ENCODE measurements around the gene ZNF792. TPM values are rescaled to one million over a fixed set of nuclear protein-coding genes. Genes with fewer than 3 reads are reported as not detected.

The ZNF792 gene
- total and polyA plus RNA-seq, 4 experiments from 2014 or later: 10.1 to 34.7 (median 28.9) TPM

- H3K27ac Mint-ChIP-seq: peak overlapping the region in 6 of 7 donors; percentile 35 to 86 (median 50)
- H3K4me1 Mint-ChIP-seq: peaks cover 18 to 28% (median 24%) of the 10 kb centered on the region in 4 donors
- intact Hi-C loops (cut with micrococcal nuclease): loop anchor here (5.0 kb wide), 1 partner anchor 37 kb away; the partner anchor contains the start of gene ZNF30
- no peak for DNase-seq
- no peaks in the 10 kb centered on the region for H3K27me3 ChIP-seq (ENCODE audit: insufficient read depth, low read length)
- peak overlapping the region in 1 of 2 donors; percentile 62 for H3K4me3 ChIP-seq (ENCODE audit: low read length in 2 of 2)
- H3K4me3 Mint-ChIP-seq: peak overlapping the region; percentile 65 to 93 (median 77)
- peaks cover 4 to 66% (median 54%) of the 10 kb centered on the region in 8 donors for H3K9me3 Mint-ChIP-seq
- peaks cover 24 to 29% of the 10 kb centered on the region in 2 donors for H3K9me3 ChIP-seq (ENCODE audit: control insufficient read depth in 1 of 2, low read length in 2 of 2)
- peaks cover 18% of the 10 kb centered on the region for H3K4me1 ChIP-seq (ENCODE audit: insufficient read depth, low read length)
- ChIA-PET CTCF (ENCODE audit: partially characterized antibody) (interaction anchor here (0.9 to 4.0 kb wide), 3 partner anchors 8 to 49 kb away, joined by 3 to 24 read pairs (median 12); no protein-coding TSS in a partner anchor), POLR2A (ENCODE audit: partially characterized antibody) (interaction anchor here (1.7 to 2.3 kb wide), 2 partner anchors 39 to 45 kb away, joined by 4 to 7 read pairs; no protein-coding TSS in a partner anchor)
- H3K27ac ChIP-seq (ENCODE audit: low read depth, low read length): no peak overlapping the region
- peaks cover 44 to 50% of the 10 kb centered on the region in 2 donors for H3K36me3 Mint-ChIP-seq
- H3K36me3 ChIP-seq (ENCODE audit: insufficient read depth, low read length): peaks cover 26% of the 10 kb centered on the region
- H3K27me3 Mint-ChIP-seq: no peaks in the 10 kb centered on the region
Observed at GRCh38 chr19:34964598-34964997, 569 bp upstream of the ZNF792 start.

- POLR2A ChIA-PET (ENCODE audit: partially characterized antibody): interaction anchor here (0.5 to 3.4 kb wide), 15 partner anchors 10 to 306 kb away, joined by 3 to 34 read pairs (median 4); partner anchors contain the start of genes GRAMD1A, SCGB2B2, USF2 and ZNF30
- intact Hi-C loops (cut with micrococcal nuclease): loop anchor here (5.0 kb wide), 1 partner anchor 36 kb away; the partner anchor contains the start of gene ZNF30
- H3K36me3 ChIP-seq (ENCODE audit: insufficient read depth, low read length): peaks cover 43% of the 10 kb centered on the region
Observed at GRCh38 chr19:34962687-34963572, 1.1 kb downstream of the ZNF792 start.

GRCh38 chr19:34961775-34962686 lies 2.0 kb downstream of the ZNF792 start:
- H3K4me3 ChIP-seq (ENCODE audit: low read length in 2 of 2): peak overlapping the region; percentile 62 to 80
- H3K36me3 Mint-ChIP-seq: peaks cover 65 to 67% of the 10 kb centered on the region in 2 donors
- peak; percentile 41 to 59 (median 56) for DNase-seq
- intact Hi-C loops (cut with micrococcal nuclease): loop anchor here (5.0 kb wide), 1 partner anchor 35 kb away; the partner anchor contains the start of gene ZNF30
- peak overlapping the region; percentile 93 to 99 (median 97) for H3K4me3 Mint-ChIP-seq
- peaks cover 47 to 54% of the 10 kb centered on the region in 2 donors for H3K9me3 ChIP-seq (ENCODE audit: control insufficient read depth in 1 of 2, low read length in 2 of 2)
- H3K27ac ChIP-seq (ENCODE audit: low read depth, low read length): peak overlapping the region; percentile 49
- H3K4me1 Mint-ChIP-seq: peaks cover 18 to 28% (median 24%) of the 10 kb centered on the region in 4 donors
- H3K27me3 Mint-ChIP-seq: no peaks in the 10 kb centered on the region
- H3K27ac Mint-ChIP-seq: peak overlapping the region; percentile 88 to 97 (median 93)
- H3K36me3 ChIP-seq (ENCODE audit: insufficient read depth, low read length): peaks cover 51% of the 10 kb centered on the region
- H3K4me1 ChIP-seq (ENCODE audit: insufficient read depth, low read length): peaks cover 18% of the 10 kb centered on the region
- CTCF ChIA-PET (ENCODE audit: partially characterized antibody): interaction anchor here (0.7 to 4.0 kb wide), 5 partner anchors 11 to 122 kb away, joined by 3 to 24 read pairs (median 3); no protein-coding TSS in a partner anchor
- H3K27me3 ChIP-seq (ENCODE audit: insufficient read depth, low read length): no peaks in the 10 kb centered on the region
- POLR2A ChIA-PET (ENCODE audit: partially characterized antibody): interaction anchor here (1.1 to 3.4 kb wide), 10 partner anchors 12 to 67 kb away, joined by 3 to 34 read pairs (median 7); partner anchors contain the start of genes GRAMD1A and ZNF30
- H3K9me3 Mint-ChIP-seq: peaks cover 4 to 77% (median 69%) of the 10 kb centered on the region in 8 donors

More at GRCh38 chr19:34962687-34963572, 1.1 kb downstream of the ZNF792 start:
- no peak for DNase-seq
- no peaks in the 10 kb centered on the region for H3K27me3 ChIP-seq (ENCODE audit: insufficient read depth, low read length)
- peaks cover 18% of the 10 kb centered on the region for H3K4me1 ChIP-seq (ENCODE audit: insufficient read depth, low read length)
- no peaks in the 10 kb centered on the region for H3K27me3 Mint-ChIP-seq
- H3K27ac ChIP-seq (ENCODE audit: low read depth, low read length): peak overlapping the region; percentile 49
- peaks cover 18 to 28% (median 24%) of the 10 kb centered on the region in 4 donors for H3K4me1 Mint-ChIP-seq
- peaks cover 40 to 45% of the 10 kb centered on the region in 2 donors for H3K9me3 ChIP-seq (ENCODE audit: control insufficient read depth in 1 of 2, low read length in 2 of 2)
- peak overlapping the region; percentile 93 to 99 (median 97) for H3K4me3 Mint-ChIP-seq
- peak overlapping the region; percentile 62 to 80 for H3K4me3 ChIP-seq (ENCODE audit: low read length in 2 of 2)
- H3K36me3 Mint-ChIP-seq: peaks cover 60 to 62% of the 10 kb centered on the region in 2 donors
- peaks cover 4 to 75% (median 64%) of the 10 kb centered on the region in 8 donors for H3K9me3 Mint-ChIP-seq
- peak overlapping the region; percentile 88 to 97 (median 93) for H3K27ac Mint-ChIP-seq
- CTCF ChIA-PET (ENCODE audit: partially characterized antibody): interaction anchor here (0.8 to 4.0 kb wide), 5 partner anchors 10 to 83 kb away, joined by 3 to 24 read pairs (median 3); no protein-coding TSS in a partner anchor

GRCh38 chr19:34960940-34961679 lies 2.9 kb downstream of the ZNF792 start:
- Mint-ChIP-seq H3K4me1 (peaks cover 18 to 28% (median 24%) of the 10 kb centered on the region in 4 donors), H3K9me3 (peaks cover 4 to 82% (median 76%) of the 10 kb centered on the region in 8 donors), H3K36me3 (peaks cover 70 to 76% of the 10 kb centered on the region in 2 donors), H3K27me3 (no peaks in the 10 kb centered on the region), H3K27ac (peak overlapping the region in 4 of 7 donors; percentile 42 to 96 (median 88)), H3K4me3 (peak overlapping the region in 7 of 8 donors; percentile 61 to 99 (median 95))
- Histone ChIP-seq H3K36me3 (ENCODE audit: insufficient read depth, low read length) (peaks cover 54% of the 10 kb centered on the region), H3K4me3 (ENCODE audit: low read length in 2 of 2) (peak overlapping the region in 1 of 2 donors; percentile 62), H3K27me3 (ENCODE audit: insufficient read depth, low read length) (no peaks in the 10 kb centered on the region), H3K9me3 (ENCODE audit: control insufficient read depth in 1 of 2, low read length in 2 of 2) (peaks cover 52 to 63% of the 10 kb centered on the region in 2 donors), H3K4me1 (ENCODE audit: insufficient read depth, low read length) (peaks cover 18% of the 10 kb centered on the region), H3K27ac (ENCODE audit: low read depth, low read length) (no peak overlapping the region)
- no peak for DNase-seq
- intact Hi-C loops (cut with micrococcal nuclease): loop anchor here (5.0 kb wide), 1 partner anchor 34 kb away; the partner anchor contains the start of gene ZNF30
- ChIA-PET CTCF (ENCODE audit: partially characterized antibody) (interaction anchor here (0.7 to 1.1 kb wide), 2 partner anchors 12 to 121 kb away, joined by 3 read pairs; no protein-coding TSS in a partner anchor), POLR2A (ENCODE audit: partially characterized antibody) (interaction anchor here (0.6 to 3.4 kb wide), 5 partner anchors 11 to 205 kb away, joined by 3 to 34 read pairs (median 7); partner anchors contain the start of gene ZNF30)

GRCh38 chr19:34960103-34960805 lies 3.8 kb downstream of the ZNF792 start:
- H3K4me1 ChIP-seq (ENCODE audit: insufficient read depth, low read length): peaks cover 18% of the 10 kb centered on the region
- H3K9me3 Mint-ChIP-seq: peaks cover 4 to 82% (median 79%) of the 10 kb centered on the region in 8 donors
- peaks cover 54% of the 10 kb centered on the region for H3K36me3 ChIP-seq (ENCODE audit: insufficient read depth, low read length)
- H3K4me1 Mint-ChIP-seq: peaks cover 18 to 28% (median 24%) of the 10 kb centered on the region in 4 donors
- CTCF ChIA-PET (ENCODE audit: partially characterized antibody): interaction anchor here (1.1 kb wide), 1 partner anchor 120 kb away, joined by 3 read pairs; no protein-coding TSS in a partner anchor
- intact Hi-C loops (cut with micrococcal nuclease): loop anchor here (5.0 kb wide), 1 partner anchor 33 kb away; the partner anchor contains the start of gene ZNF30
- POLR2A ChIA-PET (ENCODE audit: partially characterized antibody): interaction anchor here (0.6 to 2.6 kb wide), 4 partner anchors 42 to 283 kb away, joined by 3 to 6 read pairs (median 4); partner anchors contain the start of gene ZNF302
- peak overlapping the region; percentile 18 to 73 (median 68) for H3K4me3 Mint-ChIP-seq
- H3K27ac ChIP-seq (ENCODE audit: low read depth, low read length): no peak overlapping the region
- H3K27ac Mint-ChIP-seq: peak overlapping the region in 4 of 7 donors; percentile 29 to 86 (median 50)
- no peaks in the 10 kb centered on the region for H3K27me3 Mint-ChIP-seq
- H3K36me3 Mint-ChIP-seq: peaks cover 77 to 80% of the 10 kb centered on the region in 2 donors
- peak overlapping the region in 1 of 2 donors; percentile 62 for H3K4me3 ChIP-seq (ENCODE audit: low read length in 2 of 2)
- H3K9me3 ChIP-seq (ENCODE audit: control insufficient read depth in 1 of 2, low read length in 2 of 2): peaks cover 52 to 69% of the 10 kb centered on the region in 2 donors
- H3K27me3 ChIP-seq (ENCODE audit: insufficient read depth, low read length): no peaks in the 10 kb centered on the region
- DNase-seq: no peak

All from CD4-positive, alpha-beta memory T cell (primary cell).